K562 (cell line): ENCODE data around the gene APPBP2. TPM values are rescaled to one million over a fixed set of nuclear protein-coding genes. Genes with fewer than 3 reads are reported as not detected.

Experiments
- HIVEP1 ChIP-seq: fragments of 250-450 bp; sonication (Bioruptor Pico); IDR thresholded peaks from 2 replicates; pipeline ENCODE4 v1.4.0; 2020; ENCODE audit warnings: mild to moderate bottlenecking
- HMG20B ChIP-seq: fragments of 250-450 bp; sonication (Bioruptor Pico); IDR thresholded peaks from 2 replicates; pipeline ENCODE4 v1.5.0; 2021; ENCODE audit warnings: mild to moderate bottlenecking
- HNRNPLL ChIP-seq: fragments of 200-400 bp; formaldehyde crosslinking; IDR thresholded peaks from 2 replicates; pipeline ENCODE4 v1.6.1; 2017; ENCODE audit warnings: low read length, low read depth, mild to moderate bottlenecking; ENCODE audit not compliant: poor library complexity, severe bottlenecking
- IRF1 ChIP-seq: sonication (generic); formaldehyde crosslinking; IDR thresholded peaks from 2 replicates; pipeline ENCODE4 v1.8.0; 2022; ENCODE audit warnings: missing genetic modification reagents, mild to moderate bottlenecking, borderline replicate concordance
- KDM5B ChIP-seq: fragments of 200-600 bp; sonication (generic); IDR thresholded peaks from 2 replicates; pipeline ENCODE4 v1.6.1; 2012; ENCODE audit warnings: low read depth, mild to moderate bottlenecking, moderate library complexity, low read length, control low read depth, inconsistent platforms; ENCODE audit not compliant: insufficient replicate concordance
- L3MBTL2 ChIP-seq: fragments of 450-650 bp; IDR thresholded peaks from 2 replicates; pipeline ENCODE4 v1.6.1; 2016; ENCODE audit warnings: mild to moderate bottlenecking, moderate library complexity
- MEF2D ChIP-seq: conservative IDR thresholded peaks from 2 replicates; pipeline ENCODE4 v1.6.1; 2016; ENCODE audit warnings: low read depth, missing genetic modification characterization, missing compliant biosample characterization
- MTA2 ChIP-seq: fragments of 450-650 bp; IDR thresholded peaks from 2 replicates; pipeline ENCODE4 v1.6.1; 2016; ENCODE audit warnings: low read depth
- NR3C1 ChIP-seq: sonication (generic); formaldehyde crosslinking; IDR thresholded peaks from 2 replicates; pipeline ENCODE4 v1.8.1; 2022; ENCODE audit warnings: missing genetic modification reagents
- SAFB2 ChIP-seq: fragments of 200-400 bp; formaldehyde crosslinking; IDR thresholded peaks from 2 replicates; pipeline ENCODE4 v1.6.1; 2018; ENCODE audit warnings: borderline replicate concordance, low read length, low read depth, moderate library complexity; ENCODE audit not compliant: severe bottlenecking
- SIN3A ChIP-seq, 2 experiments: fragments of 150-350 bp in 1 of 2; IDR thresholded peaks; 2 replicates each; pipeline ENCODE4 v1.6.1; 2011 to 2016; ENCODE audit warnings: borderline replicate concordance in 2 of 2, low read depth in 2 of 2, low read length in 2 of 2, mild to moderate bottlenecking in 2 of 2, moderate library complexity in 2 of 2; ENCODE audit not compliant: control insufficient read depth in 1 of 2
- SMC3 ChIP-seq: conservative IDR thresholded peaks from 2 replicates; pipeline ENCODE4 v1.6.1; 2011; ENCODE audit warnings: low read depth, low read length, improper control_type of control experiment; ENCODE audit not compliant: insufficient read depth
- SPI1 ChIP-seq: IDR thresholded peaks from 2 replicates; pipeline ENCODE4 v1.6.1; 2011; ENCODE audit warnings: low read depth, low read length, control low read depth, borderline replicate concordance
- TAL1 ChIP-seq: fragments of 450-650 bp; IDR thresholded peaks from 2 replicates; pipeline ENCODE4 v1.6.1; 2016; ENCODE audit warnings: mild to moderate bottlenecking
- ZBTB43 ChIP-seq: sonication (generic); formaldehyde crosslinking; IDR thresholded peaks from 2 replicates; pipeline ENCODE4 v1.8.0; 2023; ENCODE audit warnings: mild to moderate bottlenecking, missing genetic modification reagents
- ZBTB5 ChIP-seq: fragments of 450-650 bp; IDR thresholded peaks from 2 replicates; pipeline ENCODE4 v1.6.1; 2017; ENCODE audit warnings: antibody characterized with exemption
- ZFP30 ChIP-seq: fragments of 250-450 bp; sonication (Bioruptor Pico); IDR thresholded peaks from 2 replicates; pipeline ENCODE4 v1.8.0; 2022; ENCODE audit warnings: moderate library complexity, mild to moderate bottlenecking, inconsistent platforms, borderline replicate concordance
- ZNF274 ChIP-seq: IDR thresholded peaks from 2 replicates; pipeline ENCODE4 v1.6.1; 2011; ENCODE audit warnings: low read depth, mild to moderate bottlenecking, low read length, moderate library complexity, borderline replicate concordance
- ZNF324 ChIP-seq: fragments of 250-450 bp; sonication (Bioruptor Pico); IDR thresholded peaks from 2 replicates; pipeline ENCODE4 v1.4.0; 2020; ENCODE audit warnings: mild to moderate bottlenecking
- ZNF75A ChIP-seq: fragments of 450-650 bp; formaldehyde crosslinking; IDR thresholded peaks from 2 replicates; pipeline ENCODE4 v1.4.0; 2020; ENCODE audit warnings: mild to moderate bottlenecking
- ZNF766 ChIP-seq: fragments of 200-800 bp; sonication (Bioruptor generic); conservative IDR thresholded peaks from 2 replicates; pipeline ENCODE4 v1.6.1; 2016; ENCODE audit warnings: missing genetic modification characterization, missing compliant biosample characterization
- ZNF785 ChIP-seq: fragments of 250-450 bp; sonication (Bioruptor Pico); IDR thresholded peaks from 2 replicates; pipeline ENCODE4 v1.4.0; 2020; ENCODE audit warnings: mild to moderate bottlenecking
- ZNF79 ChIP-seq: fragments of 250-450 bp; sonication (Bioruptor Pico); IDR thresholded peaks from 2 replicates; pipeline ENCODE4 v1.4.0; 2020; ENCODE audit warnings: low read depth, mild to moderate bottlenecking, moderate library complexity
- polyA plus RNA-seq, 8 experiments: library from polyadenylated mRNA; depleted of rRNA in 4 of 8; stranded (reverse) in 5 of 8; unstranded in 3 of 8; fragments of >200 nt; fragmentation: Nextera tagmentation in 2 of 8; fragmentation: Illumina TruSeq in 1 of 8; extraction: Ambion mirVana in 2 of 8; extraction: Trizol in 1 of 8; gene quantifications; 2 replicates each; pipeline versions ENCODE4 v1.2.1 to v1.2.3, GENCODE V29; 2011 to 2014; ENCODE audit warnings: inconsistent platforms in 1 of 8, missing spikeins in 1 of 8
- total RNA-seq, 7 experiments: library from RNA; depleted of rRNA in 6 of 7; stranded (reverse); fragments of >200 nt in 6 of 7; fragmentation: Illumina TruSeq in 2 of 7; extraction: Trizol in 2 of 7; gene quantifications; 2 replicates each; pipeline versions ENCODE4 v1.2.1 to v1.2.3, GENCODE V29; 2011 to 2021; ENCODE audit warnings: low replicate concordance in 1 of 7

Gene APPBP2
- total and polyA plus RNA-seq, 9 of the 15 experiments (the other 6 are each of a cell fraction or from before 2014, with no cell fraction given), result 2.7 to 16.8 (median 6.9) TPM

- TF ChIP-seq HNRNPLL (no peak), MEF2D (tag) (no peak), HMG20B (CRISPR knock-in tag) (no peak), TAL1 (no peak), ZNF324 (CRISPR knock-in tag) (no peak), ZNF75A (CRISPR knock-in tag) (no peak), NR3C1 (CRISPR knock-in tag) (no peak), SAFB2 (no peak), ZNF785 (CRISPR knock-in tag) (no peak), ZFP30 (CRISPR knock-in tag) (no peak), L3MBTL2 (no peak), MTA2 (no peak), ZNF274 (no peak), ZBTB43 (no peak), KDM5B (no peak), SPI1 (peak; percentile 86), SIN3A (IDR thresholded peaks at IDR 0.05; ENCODE audit: borderline replicate concordance in 2 of 2, control insufficient read depth in 1 of 2, low read depth in 2 of 2, low read length in 2 of 2) (no peak), SMC3 (no peak), ZNF766 (CRISPR knock-in tag) (peak; percentile 61; the same call in 1 of the 2 replicates), ZNF79 (CRISPR knock-in tag) (no peak), IRF1 (CRISPR knock-in tag) (no peak), HIVEP1 (CRISPR knock-in tag) (no peak), ZBTB5 (no peak)
Observed at GRCh38 chr17:60398227-60398959, 127.6 kb downstream of the APPBP2 start (continued).
